ENCODE data around the gene SRCAP. TPM values are rescaled to one million over a fixed set of nuclear protein-coding genes. Genes with fewer than 3 reads are reported as not detected.

Gene SRCAP
- total and polyA plus RNA-seq, 2 of the 8 experiments (the other 6 are each of a cell fraction or from before 2014, with no cell fraction given) = 5.5 to 54.3 TPM

GRCh38 chr16:30744183-30744582, 45.2 kb downstream of the SRCAP start:
- FAIRE-seq (no peak), DNase-seq (ENCODE audit: low read depth in 1 of 2, low spot score in 2 of 2) (no peak)
- CTCF ChIA-PET (ENCODE audit: partially characterized antibody) = no interaction called here
- POLR2A ChIA-PET (ENCODE audit: partially characterized antibody) = interaction anchor here (0.8 to 1.3 kb wide), 4 partner anchors 9 to 32 kb away, joined by 3 to 4 read pairs (median 4); partner anchors contain the start of genes CFAP119 and RNF40
- peaks cover 2 to 3% of the 10 kb centered on the region in 2 experiments for H4K20me1 ChIP-seq (replicated peaks in 1 of 2; ENCODE audit: control insufficient read depth in 1 of 2, insufficient read depth in 2 of 2, low read length in 2 of 2)
- no peak overlapping the region for H3K56ac ChIP-seq (replicated peaks; ENCODE audit: insufficient read length, low read depth, low read length)
- no peak overlapping the region for H2BK20ac ChIP-seq (ENCODE audit: low read length)
- no peak overlapping the region for H3K23ac ChIP-seq (ENCODE audit: insufficient read length)
- H3K4ac ChIP-seq (replicated peaks; ENCODE audit: insufficient read length, low read depth, low read length) = no peak overlapping the region
- H3K36me3 ChIP-seq (ENCODE audit: control insufficient read depth in 2 of 4, insufficient read depth in 4 of 4, low read length in 3 of 4) = peaks cover 0 to 18% (median 2%) of the 10 kb centered on the region in 4 experiments; a peak in 5 of 8 replicates
- H3K4me2 ChIP-seq (ENCODE audit: insufficient read depth in 1 of 2, low read depth in 2 of 2, low read length in 2 of 2) = no peak overlapping the region
- no peaks in the 10 kb centered on the region for H3K9me3 ChIP-seq (ENCODE audit: insufficient read depth in 2 of 2, low read depth in 1 of 2, low read length in 1 of 2)
- no peaks in the 10 kb centered on the region; a peak in 1 of 4 replicates for H3K79me2 ChIP-seq (ENCODE audit: control insufficient read depth in 1 of 2, insufficient read depth in 2 of 2, low read length in 2 of 2)
- H3K27me3 ChIP-seq (replicated peaks in 1 of 4; ENCODE audit: control insufficient read depth in 3 of 4, extremely low read depth in 1 of 4, insufficient read depth in 3 of 4, low read length in 3 of 4) = no peaks in the 10 kb centered on the region
- no peak overlapping the region for H3K9ac ChIP-seq (replicated peaks in 1 of 4; ENCODE audit: extremely low read depth in 1 of 4, low read depth in 3 of 4, low read length in 3 of 4)
- H3K79me1 ChIP-seq (ENCODE audit: low read depth, low read length) = no peaks in the 10 kb centered on the region
- TF ChIP-seq KDM5A (IDR thresholded peaks at IDR 0.05; ENCODE audit: low read length) = no peak
- no peak overlapping the region for H2BK12ac ChIP-seq (ENCODE audit: low read depth, low read length)
- no peak overlapping the region for H3K4me3 ChIP-seq (ENCODE audit: extremely low read depth in 1 of 4, insufficient read depth in 2 of 4, low read depth in 3 of 4, low read length in 4 of 4)
- no peak overlapping the region for H2BK15ac ChIP-seq (ENCODE audit: low read length)
- H2BK5ac ChIP-seq (ENCODE audit: low read depth, low read length) = no peak overlapping the region
- no peak overlapping the region for H4K8ac ChIP-seq (ENCODE audit: extremely low read depth, insufficient read depth, low read length)
- H4K91ac ChIP-seq (replicated peaks; ENCODE audit: insufficient read length, low read length) = no peak overlapping the region
- H3K18ac ChIP-seq (ENCODE audit: extremely low read depth, low read length) = no peak overlapping the region
- no peak overlapping the region for H2BK120ac ChIP-seq (replicated peaks; ENCODE audit: low read depth, low read length)
- no peak overlapping the region for H4K5ac ChIP-seq (ENCODE audit: insufficient read length, low read depth, low read length)
- no peak overlapping the region for H3K14ac ChIP-seq (ENCODE audit: insufficient read length)
- no peak overlapping the region for H2AK5ac ChIP-seq (ENCODE audit: low read depth, low read length)
- H3K4me1 ChIP-seq (replicated peaks in 1 of 4; ENCODE audit: control insufficient read depth in 3 of 4, insufficient read depth in 4 of 4, low read length in 3 of 4) = peaks cover 0 to 7% (median 2%) of the 10 kb centered on the region in 4 experiments; a peak in 5 of 7 replicates
- H3K27ac ChIP-seq (ENCODE audit: low read depth, low read length) = no peak overlapping the region
- H3K23me2 ChIP-seq (ENCODE audit: low read depth, low read length) = peaks cover 5% of the 10 kb centered on the region; the same call in 1 of the 2 replicates
- H2AFZ ChIP-seq (ENCODE audit: low read length) = no peak overlapping the region
- 83% methylated on average over 2 of the region's 2 CpGs; no CpG with 5 or more reads in 1 of the 2 experiments for WGBS, 2 experiments (ENCODE audit: extremely low coverage in 1 of 2, insufficient coverage in 1 of 2, insufficient read length in 1 of 2, insufficient replicate concordance in 2 of 2, low coverage in 1 of 2, low lambda C conversion rate in 2 of 2, missing lambda C conversion rate in 1 of 2)

Measured in H1 (cell line).